Measurements from ENCODE around the gene MRPL42.
"Not testable (repeated sequence)": the region's sequence is repeated elsewhere in the genome, so short reads cannot be mapped to it uniquely, and the experiment has no call there.

The MRPL42 gene

GRCh38 chr12:93494096-93494495, 26.8 kb downstream of the MRPL42 start:
- Histone ChIP-seq H3K4me3 (ENCODE audit: low read depth in 1 of 2, low read length in 2 of 2) (no peak overlapping the region), H3K4me1 (ENCODE audit: control insufficient read depth in 1 of 2, insufficient read depth in 2 of 2, low read length in 2 of 2) (no peaks in the 10 kb centered on the region), H3K36me3 (ENCODE audit: control insufficient read depth in 1 of 2, insufficient read depth in 2 of 2, low read length in 2 of 2) (peaks cover 5 to 26% of the 10 kb centered on the region in 2 donors), H3K27ac (ENCODE audit: low read depth, low read length) (no peak overlapping the region), H3K27me3 (ENCODE audit: control insufficient read depth in 1 of 2, insufficient read depth in 2 of 2, low read length in 2 of 2) (no peaks in the 10 kb centered on the region), H3K9ac (ENCODE audit: low read depth in 1 of 2, low read length in 2 of 2) (no peak overlapping the region), H3K9me3 (ENCODE audit: control insufficient read depth in 1 of 2, low read length in 2 of 2) (no peaks in the 10 kb centered on the region)

DNA sequence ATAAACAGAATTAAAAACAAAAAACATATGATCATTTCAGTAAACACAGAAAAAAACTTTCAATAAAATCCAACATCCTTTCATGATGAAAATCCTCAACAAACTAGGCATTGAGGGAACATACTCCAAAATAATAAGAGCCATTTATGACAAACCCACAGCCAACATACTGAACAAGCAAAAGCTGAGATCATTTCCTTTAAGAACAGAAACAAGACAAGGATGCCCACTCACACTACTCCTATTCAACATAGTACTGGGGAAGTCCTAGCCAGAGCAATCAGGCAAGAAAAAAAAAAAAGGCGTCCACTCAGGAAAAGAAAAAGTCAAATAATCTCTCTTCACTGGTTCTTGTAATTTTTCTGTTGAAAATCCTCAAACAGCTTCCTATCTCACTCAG, 30.1 kb downstream of the MRPL42 start:
- H3K4me3 ChIP-seq (ENCODE audit: low read depth in 1 of 2, low read length in 2 of 2) = no peak overlapping the region
- H3K27ac ChIP-seq (ENCODE audit: low read depth, low read length) = no peak overlapping the region
- H3K4me1 ChIP-seq (ENCODE audit: control insufficient read depth in 1 of 2, insufficient read depth in 2 of 2, low read length in 2 of 2) = no peaks in the 10 kb centered on the region
- no peaks in the 10 kb centered on the region for H3K9me3 ChIP-seq (ENCODE audit: control insufficient read depth in 1 of 2, low read length in 2 of 2)
- H3K36me3 ChIP-seq (ENCODE audit: control insufficient read depth in 1 of 2, insufficient read depth in 2 of 2, low read length in 2 of 2) = peaks cover 0 to 19% of the 10 kb centered on the region in 2 donors
- H3K9ac ChIP-seq (ENCODE audit: low read depth in 1 of 2, low read length in 2 of 2) = no peak overlapping the region
- no peaks in the 10 kb centered on the region for H3K27me3 ChIP-seq (ENCODE audit: control insufficient read depth in 1 of 2, insufficient read depth in 2 of 2, low read length in 2 of 2)

DNA sequence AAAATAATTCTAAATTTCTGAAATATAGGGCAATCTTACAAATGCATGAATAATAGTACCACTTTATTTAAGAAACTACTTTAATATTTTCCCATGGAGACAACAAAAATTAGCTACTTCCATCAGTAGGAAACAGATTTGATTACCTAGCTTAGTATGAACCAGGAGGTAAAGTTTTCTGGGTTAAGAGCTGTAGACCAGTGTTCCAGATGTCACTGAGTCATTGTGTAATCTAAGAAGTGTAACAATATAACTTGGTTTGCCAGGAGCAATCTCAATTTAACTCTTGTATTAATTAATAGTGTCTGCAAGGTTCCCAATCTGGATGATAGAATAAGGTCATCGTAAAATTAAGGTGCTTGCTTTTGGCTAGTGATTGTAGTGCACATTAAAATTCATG, 31.5 kb downstream of the MRPL42 start:
- not testable (repeated sequence) for H3K9me3 ChIP-seq (ENCODE audit: control insufficient read depth in 1 of 2, low read length in 2 of 2); H3K4me3 ChIP-seq (ENCODE audit: low read depth in 1 of 2, low read length in 2 of 2); H3K27me3 ChIP-seq (ENCODE audit: control insufficient read depth in 1 of 2, insufficient read depth in 2 of 2, low read length in 2 of 2); H3K27ac ChIP-seq (ENCODE audit: low read depth, low read length); H3K9ac ChIP-seq (ENCODE audit: low read depth in 1 of 2, low read length in 2 of 2); H3K4me1 ChIP-seq (ENCODE audit: control insufficient read depth in 1 of 2, insufficient read depth in 2 of 2, low read length in 2 of 2)
- H3K36me3 ChIP-seq (ENCODE audit: control insufficient read depth in 1 of 2, insufficient read depth in 2 of 2, low read length in 2 of 2) = peaks cover 0 to 23% of the 10 kb centered on the region in 2 donors

GRCh38 chr12:93500201-93500600, 32.9 kb downstream of the MRPL42 start:
- no peak overlapping the region for H3K27ac ChIP-seq (ENCODE audit: low read depth, low read length)
- H3K9ac ChIP-seq (ENCODE audit: low read depth in 1 of 2, low read length in 2 of 2) = no peak overlapping the region
- H3K9me3 ChIP-seq (ENCODE audit: control insufficient read depth in 1 of 2, low read length in 2 of 2) = no peaks in the 10 kb centered on the region
- no peaks in the 10 kb centered on the region for H3K27me3 ChIP-seq (ENCODE audit: control insufficient read depth in 1 of 2, insufficient read depth in 2 of 2, low read length in 2 of 2)
- peaks cover 4 to 20% of the 10 kb centered on the region in 2 donors for H3K36me3 ChIP-seq (ENCODE audit: control insufficient read depth in 1 of 2, insufficient read depth in 2 of 2, low read length in 2 of 2)
- H3K4me1 ChIP-seq (ENCODE audit: control insufficient read depth in 1 of 2, insufficient read depth in 2 of 2, low read length in 2 of 2) = no peaks in the 10 kb centered on the region
- no peak overlapping the region for H3K4me3 ChIP-seq (ENCODE audit: low read depth in 1 of 2, low read length in 2 of 2)

DNA sequence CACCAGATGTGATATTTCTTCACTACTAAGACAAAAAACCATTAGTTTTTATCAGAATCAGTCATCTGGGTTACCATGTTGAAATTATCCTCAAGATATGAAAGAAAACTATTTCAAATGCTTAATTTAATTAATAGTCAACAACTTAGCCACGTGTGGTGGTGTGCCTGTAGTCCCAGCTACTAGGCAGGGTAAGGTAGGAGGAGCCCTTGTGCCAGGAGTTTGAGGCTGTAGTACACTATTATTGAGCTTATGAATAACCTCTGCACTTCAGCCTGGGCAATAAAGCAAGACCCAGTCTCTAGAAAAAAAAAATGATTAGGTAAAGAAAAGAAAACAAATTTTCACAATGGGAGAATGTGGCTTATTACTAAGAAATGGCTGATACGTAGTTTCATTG, 33.4 kb downstream of the MRPL42 start:
- Histone ChIP-seq H3K27me3 (ENCODE audit: control insufficient read depth in 1 of 2, insufficient read depth in 2 of 2, low read length in 2 of 2) (no peaks in the 10 kb centered on the region), H3K36me3 (ENCODE audit: control insufficient read depth in 1 of 2, insufficient read depth in 2 of 2, low read length in 2 of 2) (peaks cover 4 to 15% of the 10 kb centered on the region in 2 donors), H3K27ac (ENCODE audit: low read depth, low read length) (no peak overlapping the region), H3K9me3 (ENCODE audit: control insufficient read depth in 1 of 2, low read length in 2 of 2) (no peaks in the 10 kb centered on the region), H3K4me3 (ENCODE audit: low read depth in 1 of 2, low read length in 2 of 2) (no peak overlapping the region), H3K4me1 (ENCODE audit: control insufficient read depth in 1 of 2, insufficient read depth in 2 of 2, low read length in 2 of 2) (no peaks in the 10 kb centered on the region), H3K9ac (ENCODE audit: low read depth in 1 of 2, low read length in 2 of 2) (no peak overlapping the region)

- Histone ChIP-seq H3K9ac (ENCODE audit: low read depth in 1 of 2, low read length in 2 of 2) (no peak overlapping the region), H3K27me3 (ENCODE audit: control insufficient read depth in 1 of 2, insufficient read depth in 2 of 2, low read length in 2 of 2) (no peaks in the 10 kb centered on the region), H3K27ac (ENCODE audit: low read depth, low read length) (no peak overlapping the region), H3K4me1 (ENCODE audit: control insufficient read depth in 1 of 2, insufficient read depth in 2 of 2, low read length in 2 of 2) (peaks cover 0 to 5% of the 10 kb centered on the region in 2 donors), H3K36me3 (ENCODE audit: control insufficient read depth in 1 of 2, insufficient read depth in 2 of 2, low read length in 2 of 2) (peaks cover 4 to 12% of the 10 kb centered on the region in 2 donors), H3K9me3 (ENCODE audit: control insufficient read depth in 1 of 2, low read length in 2 of 2) (no peaks in the 10 kb centered on the region), H3K4me3 (ENCODE audit: low read depth in 1 of 2, low read length in 2 of 2) (no peak overlapping the region)
These were observed 35.7 kb downstream of the MRPL42 start for GRCh38 chr12:93502802-93503623.

DNA sequence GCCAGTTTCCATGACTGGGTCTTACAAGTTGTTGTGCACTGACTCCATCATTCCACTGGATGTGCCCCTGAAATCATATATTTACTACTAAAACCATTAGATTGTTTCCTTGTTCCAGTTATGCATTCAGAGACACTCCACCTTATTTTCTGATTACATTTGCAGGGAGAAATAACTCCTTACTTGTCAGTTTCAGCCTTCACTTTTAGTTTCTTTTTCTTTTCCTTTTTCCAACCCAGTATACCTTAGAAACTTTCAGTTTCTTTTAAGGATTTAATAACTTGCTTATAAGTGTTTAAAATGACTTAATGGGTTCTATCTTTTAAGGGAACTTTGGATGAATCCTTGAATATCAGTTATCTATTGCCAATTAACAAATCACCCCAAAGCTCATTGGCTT, 39.9 kb downstream of the MRPL42 start:
- H3K9me3 ChIP-seq (ENCODE audit: control insufficient read depth in 1 of 2, low read length in 2 of 2) = no peaks in the 10 kb centered on the region
- peaks cover 4 to 7% of the 10 kb centered on the region in 2 donors for H3K36me3 ChIP-seq (ENCODE audit: control insufficient read depth in 1 of 2, insufficient read depth in 2 of 2, low read length in 2 of 2)

DNA sequence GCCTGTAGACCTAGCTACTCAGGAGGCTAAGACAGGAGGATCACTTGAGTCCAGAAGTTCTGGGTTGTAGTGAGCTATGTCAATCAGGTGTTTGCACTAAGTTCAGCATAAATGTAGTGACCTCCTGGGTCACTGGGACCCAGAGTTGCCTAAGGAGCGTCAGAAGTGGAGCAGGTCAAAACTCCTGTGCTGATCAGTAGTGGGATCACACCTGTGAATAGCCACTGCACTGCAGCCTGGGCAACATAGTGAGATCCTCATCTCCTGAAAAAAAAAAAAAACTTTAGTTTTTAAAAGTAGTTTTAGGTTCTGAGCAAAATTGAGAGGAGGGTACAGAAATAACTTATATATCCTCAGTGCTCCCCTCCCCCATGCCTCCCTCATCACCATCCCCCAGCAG, 42.2 kb downstream of the MRPL42 start:
- H3K27ac ChIP-seq (ENCODE audit: low read depth, low read length) = no peak overlapping the region

More for the DNA sequence above, 39.9 kb downstream of the MRPL42 start:
- no peak overlapping the region for H3K4me3 ChIP-seq (ENCODE audit: low read depth in 1 of 2, low read length in 2 of 2)
- no peak overlapping the region for H3K27ac ChIP-seq (ENCODE audit: low read depth, low read length)
- peaks cover 0 to 5% of the 10 kb centered on the region in 2 donors for H3K4me1 ChIP-seq (ENCODE audit: control insufficient read depth in 1 of 2, insufficient read depth in 2 of 2, low read length in 2 of 2)
- no peaks in the 10 kb centered on the region for H3K27me3 ChIP-seq (ENCODE audit: control insufficient read depth in 1 of 2, insufficient read depth in 2 of 2, low read length in 2 of 2)
- H3K9ac ChIP-seq (ENCODE audit: low read depth in 1 of 2, low read length in 2 of 2) = no peak overlapping the region

DNA sequence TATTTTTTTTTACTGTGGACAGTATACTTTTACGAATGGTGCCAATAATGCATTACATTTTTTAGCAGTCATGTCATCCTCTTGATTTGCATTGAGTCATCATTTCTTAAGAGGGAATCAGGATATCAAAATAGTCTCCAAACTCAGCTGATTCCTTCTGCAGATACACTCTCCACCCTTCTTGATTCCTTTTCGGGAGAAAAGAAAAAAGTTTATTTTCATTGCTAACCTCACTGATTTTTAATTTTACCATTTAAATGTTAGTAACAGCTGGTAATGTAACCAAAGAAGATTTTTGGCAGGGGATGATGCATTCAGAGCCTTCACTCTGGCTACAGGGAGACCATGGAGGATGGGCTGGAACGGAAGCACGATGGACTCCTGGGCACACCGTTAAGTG, 47.5 kb downstream of the MRPL42 start:
- Histone ChIP-seq H3K27me3 (ENCODE audit: control insufficient read depth in 1 of 2, insufficient read depth in 2 of 2, low read length in 2 of 2) (no peaks in the 10 kb centered on the region), H3K4me1 (ENCODE audit: control insufficient read depth in 1 of 2, insufficient read depth in 2 of 2, low read length in 2 of 2) (no peaks in the 10 kb centered on the region), H3K9ac (ENCODE audit: low read depth in 1 of 2, low read length in 2 of 2) (no peak overlapping the region), H3K9me3 (ENCODE audit: control insufficient read depth in 1 of 2, low read length in 2 of 2) (no peaks in the 10 kb centered on the region), H3K27ac (ENCODE audit: low read depth, low read length) (no peak overlapping the region), H3K4me3 (ENCODE audit: low read depth in 1 of 2, low read length in 2 of 2) (no peak overlapping the region), H3K36me3 (ENCODE audit: control insufficient read depth in 1 of 2, insufficient read depth in 2 of 2, low read length in 2 of 2) (no peaks in the 10 kb centered on the region)

More for the DNA sequence above, 42.2 kb downstream of the MRPL42 start:
- Histone ChIP-seq H3K4me3 (ENCODE audit: low read depth in 1 of 2, low read length in 2 of 2) (no peak overlapping the region), H3K9ac (ENCODE audit: low read depth in 1 of 2, low read length in 2 of 2) (no peak overlapping the region), H3K27me3 (ENCODE audit: control insufficient read depth in 1 of 2, insufficient read depth in 2 of 2, low read length in 2 of 2) (no peaks in the 10 kb centered on the region), H3K9me3 (ENCODE audit: control insufficient read depth in 1 of 2, low read length in 2 of 2) (no peaks in the 10 kb centered on the region), H3K36me3 (ENCODE audit: control insufficient read depth in 1 of 2, insufficient read depth in 2 of 2, low read length in 2 of 2) (peaks cover 0 to 3% of the 10 kb centered on the region in 2 donors), H3K4me1 (ENCODE audit: control insufficient read depth in 1 of 2, insufficient read depth in 2 of 2, low read length in 2 of 2) (peaks cover 0 to 5% of the 10 kb centered on the region in 2 donors)

DNA sequence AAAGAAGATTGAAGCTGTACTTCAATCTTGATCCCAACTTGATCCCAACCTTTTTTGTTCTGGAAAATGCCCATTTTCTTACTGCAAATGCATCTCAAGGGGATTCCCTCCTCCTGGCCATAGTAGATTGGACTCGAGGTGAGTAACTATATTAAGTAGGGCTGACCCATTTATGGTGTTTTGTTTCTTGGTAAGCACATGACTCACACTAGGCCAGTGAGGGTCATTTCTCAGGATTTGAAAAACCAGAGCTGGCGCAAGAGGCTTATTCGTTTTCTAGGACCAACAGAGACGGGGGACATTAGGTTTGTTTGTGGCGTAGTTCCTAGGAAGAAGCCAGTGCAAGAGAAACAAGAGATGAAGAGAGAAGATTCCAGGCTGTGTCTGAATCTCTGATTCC, 51.4 kb downstream of the MRPL42 start:
- Histone ChIP-seq H3K9ac (ENCODE audit: low read depth in 1 of 2, low read length in 2 of 2) (no peak overlapping the region), H3K4me1 (ENCODE audit: control insufficient read depth in 1 of 2, insufficient read depth in 2 of 2, low read length in 2 of 2) (no peaks in the 10 kb centered on the region), H3K36me3 (ENCODE audit: control insufficient read depth in 1 of 2, insufficient read depth in 2 of 2, low read length in 2 of 2) (no peaks in the 10 kb centered on the region), H3K9me3 (ENCODE audit: control insufficient read depth in 1 of 2, low read length in 2 of 2) (no peaks in the 10 kb centered on the region), H3K27ac (ENCODE audit: low read depth, low read length) (no peak overlapping the region), H3K4me3 (ENCODE audit: low read depth in 1 of 2, low read length in 2 of 2) (no peak overlapping the region), H3K27me3 (ENCODE audit: control insufficient read depth in 1 of 2, insufficient read depth in 2 of 2, low read length in 2 of 2) (no peaks in the 10 kb centered on the region)
